HepG2 (cell line): ENCODE data around the gene IL32. TPM values are rescaled to one million over a fixed set of nuclear protein-coding genes. Genes with fewer than 3 reads are reported as not detected.
A peak's percentile ranks its signal among the peaks of the same experiment; 100 is the strongest.

Experiments
- ARID4A ChIP-seq: sonication (generic); formaldehyde crosslinking; IDR thresholded peaks from 2 replicates; pipeline ENCODE4 v1.5.0; 2020; ENCODE audit warnings: mild to moderate bottlenecking, missing genetic modification reagents, borderline replicate concordance
- DNMT3B ChIP-seq: conservative IDR thresholded peaks from 2 replicates; pipeline ENCODE4 v1.6.1; 2016; ENCODE audit warnings: missing biosample characterization, control low read depth
- KDM2A ChIP-seq: sonication (generic); formaldehyde crosslinking; IDR thresholded peaks from 2 replicates; pipeline ENCODE4 v1.4.0; 2020; ENCODE audit warnings: low read depth, missing genetic modification reagents, borderline replicate concordance
- PATZ1 ChIP-seq: sonication (generic); formaldehyde crosslinking; IDR thresholded peaks from 2 replicates; pipeline ENCODE4 v1.4.0; 2020; ENCODE audit warnings: missing genetic modification reagents
- PHF5A ChIP-seq: IDR thresholded peaks from one replicate; pipeline ENCODE4 v1.6.1; 2018; ENCODE audit warnings: low read depth, missing genetic modification reagents; ENCODE audit not compliant: unreplicated experiment
- RBM39 ChIP-seq: fragments of 200-400 bp; formaldehyde crosslinking; IDR thresholded peaks from one replicate; pipeline ENCODE4 v1.6.1; 2018; ENCODE audit warnings: antibody characterized with exemption, mild to moderate bottlenecking, low read depth, low read length; ENCODE audit not compliant: poor library complexity, severe bottlenecking
- SIN3B ChIP-seq: fragments of 150-350 bp; IDR thresholded peaks from 2 replicates; pipeline ENCODE4 v1.6.1; 2014; ENCODE audit warnings: low read length
- SIX4 ChIP-seq: sonication (generic); formaldehyde crosslinking; IDR thresholded peaks from 2 replicates; pipeline ENCODE4 v1.4.0; 2020; ENCODE audit warnings: missing genetic modification reagents
- SP5 ChIP-seq: IDR thresholded peaks from 2 replicates; pipeline ENCODE4 v1.6.1; 2016; ENCODE audit warnings: low read depth, borderline replicate concordance
- SSRP1 ChIP-seq: IDR thresholded peaks from 2 replicates; pipeline ENCODE4 v1.6.1; 2016; ENCODE audit warnings: control low read depth
- ZBTB46 ChIP-seq: sonication (generic); formaldehyde crosslinking; IDR thresholded peaks from 2 replicates; pipeline ENCODE4 v1.4.0; 2020; ENCODE audit warnings: mild to moderate bottlenecking, missing genetic modification reagents, borderline replicate concordance
- ZNF101 ChIP-seq: sonication (generic); formaldehyde crosslinking; IDR thresholded peaks from 2 replicates; pipeline ENCODE4 v1.4.0; 2020; ENCODE audit warnings: mild to moderate bottlenecking, low read depth, missing genetic modification reagents, borderline replicate concordance
- ZNF703 ChIP-seq: sonication (generic); formaldehyde crosslinking; IDR thresholded peaks from 2 replicates; pipeline ENCODE4 v1.5.1; 2020; ENCODE audit warnings: missing genetic modification reagents, mild to moderate bottlenecking, moderate library complexity, borderline replicate concordance
- ZNF766 ChIP-seq: sonication (generic); formaldehyde crosslinking; IDR thresholded peaks from 2 replicates; pipeline ENCODE4 v1.5.0; 2020; ENCODE audit warnings: missing genetic modification reagents, borderline replicate concordance
- ZUFSP ChIP-seq: sonication (generic); formaldehyde crosslinking; IDR thresholded peaks from 2 replicates; pipeline ENCODE4 v1.9.0; 2021; ENCODE audit warnings: missing genetic modification reagents, mild to moderate bottlenecking, borderline replicate concordance
- polyA plus RNA-seq, 8 experiments: library from polyadenylated mRNA; depleted of rRNA in 3 of 8; stranded (reverse) in 7 of 8; unstranded in 1 of 8; fragments of >200 nt; fragmentation: Illumina TruSeq in 4 of 8; extraction: Trizol in 4 of 8; gene quantifications; 2 replicates each; pipeline versions ENCODE4 v1.2.1 to v1.2.3, GENCODE V29; 2011 to 2016; ENCODE audit warnings: low read depth in 4 of 8, missing spikeins in 1 of 8, mixed read lengths in 1 of 8; ENCODE audit not compliant: insufficient read depth in 1 of 8
- total RNA-seq, 5 experiments: library from RNA; depleted of rRNA; stranded (reverse); fragments of >200 nt; fragmentation: Illumina TruSeq; extraction: Trizol; gene quantifications; 2 replicates each; pipeline ENCODE4 v1.2.3, GENCODE V29; 2016; ENCODE audit warnings: low read depth in 1 of 5

Gene IL32
- total and polyA plus RNA-seq, 2 of the 13 experiments (the other 11 are each of a cell fraction or from before 2014, with no cell fraction given), result 115 to 165 TPM

- TF ChIP-seq ZBTB46 (CRISPR knock-in tag) (no peak), ZNF101 (no peak), RBM39 (no peak), PATZ1 (CRISPR knock-in tag) (peak; percentile 8; the same call in 1 of the 2 replicates), KDM2A (CRISPR knock-in tag) (peak; percentile 97), SIX4 (CRISPR knock-in tag) (peak; percentile 59; the same call in 1 of the 2 replicates), SP5 (CRISPR knock-in tag) (peak; percentile 25; the same call in 1 of the 2 replicates), SSRP1 (CRISPR knock-in tag) (peak; percentile 94), DNMT3B (CRISPR knock-in tag) (no peak), ZUFSP (no peak), ZNF766 (CRISPR knock-in tag) (no peak), SIN3B (no peak), ARID4A (CRISPR knock-in tag) (peak; percentile 83; the same call in 1 of the 2 replicates), ZNF703 (CRISPR knock-in tag) (no peak), PHF5A (CRISPR knock-in tag) (no peak)
These were observed 41.6 kb upstream of the IL32 start, which contains the start of the genes HCFC1R1 and THOC6 (continued) for GRCh38 chr16:3023669-3024478.
